Measurements from ENCODE around the gene CSAD.
"Not testable (repeated sequence)": the region's sequence is repeated elsewhere in the genome, so short reads cannot be mapped to it uniquely, and the experiment has no call there.

The CSAD gene

GRCh38 chr12:53204351-53204750 lies 23.6 kb upstream of the CSAD start:
- Histone ChIP-seq H3K36me3 (replicated peaks in 1 of 2; ENCODE audit: control insufficient read depth in 2 of 2, insufficient read depth in 2 of 2, low read length in 2 of 2) (no peaks in the 10 kb centered on the region), H3K9ac (ENCODE audit: low read depth, low read length, poor library complexity) (no peak overlapping the region), H2BK15ac (ENCODE audit: low read length) (no peak overlapping the region), H3K4me1 (ENCODE audit: control insufficient read depth in 2 of 2, insufficient read depth in 1 of 2, low read depth in 1 of 2, low read length in 2 of 2) (peaks cover 2 to 12% of the 10 kb centered on the region in 2 donors), H3K4me2 (ENCODE audit: insufficient read depth, low read length, poor library complexity, severe bottlenecking) (no peak overlapping the region), H3K18ac (ENCODE audit: low read length) (no peak overlapping the region), H4K91ac (ENCODE audit: low read depth, low read length, poor library complexity) (no peak overlapping the region), H2AK5ac (ENCODE audit: low read depth, low read length) (no peak overlapping the region), H2AFZ (ENCODE audit: low read length) (no peak overlapping the region), H3K4me3 (ENCODE audit: low read length in 2 of 2) (no peak overlapping the region), H2BK120ac (ENCODE audit: low read depth, low read length) (no peak overlapping the region), H3K4ac (ENCODE audit: low read length) (no peak overlapping the region), H3K9me3 (replicated peaks in 1 of 2; ENCODE audit: control insufficient read depth in 2 of 2, insufficient read depth in 1 of 2, low read depth in 1 of 2, low read length in 2 of 2) (no peaks in the 10 kb centered on the region), H3K27me3 (ENCODE audit: control insufficient read depth in 3 of 3, insufficient read depth in 3 of 3, low read depth in 1 of 3, low read length in 3 of 3) (peaks cover 0 to 25% (median 0%) of the 10 kb centered on the region in 3 experiments), H2BK5ac (ENCODE audit: low read length) (no peak overlapping the region), H3K23ac (ENCODE audit: low read depth, low read length, poor library complexity) (no peak overlapping the region), H3K79me1 (ENCODE audit: low read depth, low read length) (no peaks in the 10 kb centered on the region), H3K14ac (ENCODE audit: low read length) (no peak overlapping the region), H4K8ac (ENCODE audit: low read depth, low read length) (no peak overlapping the region), H2BK12ac (ENCODE audit: low read length) (no peak overlapping the region), H3K27ac (replicated peaks; ENCODE audit: low read length) (no peak overlapping the region)
- DNase-seq (ENCODE audit: low spot score) = no peak
- no CpG with 5 or more reads among the region's 1 CpG for WGBS, 2 donors (ENCODE audit: extremely low coverage in 2 of 2, insufficient read length in 2 of 2, insufficient replicate concordance in 1 of 2)

- no CpG with 5 or more reads among the region's 7 CpGs for WGBS, 2 donors (ENCODE audit: extremely low coverage in 2 of 2, insufficient read length in 2 of 2, insufficient replicate concordance in 1 of 2)
- DNase-seq (ENCODE audit: low spot score); H3K79me1 ChIP-seq (ENCODE audit: low read depth, low read length); H2BK12ac ChIP-seq (ENCODE audit: low read length); H3K23ac ChIP-seq (ENCODE audit: low read depth, low read length, poor library complexity); H2BK5ac ChIP-seq (ENCODE audit: low read length); H2BK120ac ChIP-seq (ENCODE audit: low read depth, low read length); H3K9ac ChIP-seq (ENCODE audit: low read depth, low read length, poor library complexity); H2AK5ac ChIP-seq (ENCODE audit: low read depth, low read length); H2BK15ac ChIP-seq (ENCODE audit: low read length); H3K4ac ChIP-seq (ENCODE audit: low read length); H3K27ac ChIP-seq (replicated peaks; ENCODE audit: low read length); H3K14ac ChIP-seq (ENCODE audit: low read length); H2AFZ ChIP-seq (ENCODE audit: low read length); H3K9me3 ChIP-seq (replicated peaks in 1 of 2; ENCODE audit: control insufficient read depth in 2 of 2, insufficient read depth in 1 of 2, low read depth in 1 of 2, low read length in 2 of 2); H3K4me2 ChIP-seq (ENCODE audit: insufficient read depth, low read length, poor library complexity, severe bottlenecking); H4K91ac ChIP-seq (ENCODE audit: low read depth, low read length, poor library complexity); H3K4me3 ChIP-seq (ENCODE audit: low read length in 2 of 2); H4K8ac ChIP-seq (ENCODE audit: low read depth, low read length); H3K36me3 ChIP-seq (replicated peaks in 1 of 2; ENCODE audit: control insufficient read depth in 2 of 2, insufficient read depth in 2 of 2, low read length in 2 of 2); H3K18ac ChIP-seq (ENCODE audit: low read length): not testable (repeated sequence)
- peaks cover 0 to 31% (median 17%) of the 10 kb centered on the region in 3 experiments for H3K27me3 ChIP-seq (ENCODE audit: control insufficient read depth in 3 of 3, insufficient read depth in 3 of 3, low read depth in 1 of 3, low read length in 3 of 3)
- H3K4me1 ChIP-seq (ENCODE audit: control insufficient read depth in 2 of 2, insufficient read depth in 1 of 2, low read depth in 1 of 2, low read length in 2 of 2) = peaks cover 2 to 12% of the 10 kb centered on the region in 2 donors
Measured at GRCh38 chr12:53202316-53202715, 21.6 kb upstream of the CSAD start.

- H3K27me3 ChIP-seq (ENCODE audit: control insufficient read depth in 3 of 3, insufficient read depth in 3 of 3, low read depth in 1 of 3, low read length in 3 of 3) = peaks cover 0 to 34% (median 21%) of the 10 kb centered on the region in 3 experiments
- no peak overlapping the region for H4K8ac ChIP-seq (ENCODE audit: low read depth, low read length)
- no peaks in the 10 kb centered on the region for H3K36me3 ChIP-seq (replicated peaks in 1 of 2; ENCODE audit: control insufficient read depth in 2 of 2, insufficient read depth in 2 of 2, low read length in 2 of 2)
- no peak overlapping the region for H3K4ac ChIP-seq (ENCODE audit: low read length)
- no peak overlapping the region for H3K18ac ChIP-seq (ENCODE audit: low read length)
- no peak overlapping the region for H3K14ac ChIP-seq (ENCODE audit: low read length)
- H3K79me1 ChIP-seq (ENCODE audit: low read depth, low read length) = no peaks in the 10 kb centered on the region
- no peak overlapping the region for H2AFZ ChIP-seq (ENCODE audit: low read length)
- H2BK120ac ChIP-seq (ENCODE audit: low read depth, low read length) = no peak overlapping the region
- H3K4me3 ChIP-seq (ENCODE audit: low read length in 2 of 2) = no peak overlapping the region
- no peak overlapping the region for H3K27ac ChIP-seq (replicated peaks; ENCODE audit: low read length)
- H3K23ac ChIP-seq (ENCODE audit: low read depth, low read length, poor library complexity) = no peak overlapping the region
- H2BK5ac ChIP-seq (ENCODE audit: low read length) = no peak overlapping the region
- H3K4me1 ChIP-seq (ENCODE audit: control insufficient read depth in 2 of 2, insufficient read depth in 1 of 2, low read depth in 1 of 2, low read length in 2 of 2) = peaks cover 2 to 12% of the 10 kb centered on the region in 2 donors
- H3K4me2 ChIP-seq (ENCODE audit: insufficient read depth, low read length, poor library complexity, severe bottlenecking) = no peak overlapping the region
- no peak for DNase-seq (ENCODE audit: low spot score)
- no peaks in the 10 kb centered on the region for H3K9me3 ChIP-seq (replicated peaks in 1 of 2; ENCODE audit: control insufficient read depth in 2 of 2, insufficient read depth in 1 of 2, low read depth in 1 of 2, low read length in 2 of 2)
- no peak overlapping the region for H2BK15ac ChIP-seq (ENCODE audit: low read length)
- no peak overlapping the region for H4K91ac ChIP-seq (ENCODE audit: low read depth, low read length, poor library complexity)
- no peak overlapping the region for H3K9ac ChIP-seq (ENCODE audit: low read depth, low read length, poor library complexity)
- no peak overlapping the region for H2AK5ac ChIP-seq (ENCODE audit: low read depth, low read length)
- no CpG with 5 or more reads among the region's 4 CpGs for WGBS, 2 donors (ENCODE audit: extremely low coverage in 2 of 2, insufficient read length in 2 of 2, insufficient replicate concordance in 1 of 2)
- H2BK12ac ChIP-seq (ENCODE audit: low read length) = no peak overlapping the region
Measured at GRCh38 chr12:53201639-53202038, 20.9 kb upstream of the CSAD start.

- Histone ChIP-seq H3K27me3 (ENCODE audit: control insufficient read depth in 3 of 3, insufficient read depth in 3 of 3, low read depth in 1 of 3, low read length in 3 of 3) (peaks cover 0 to 34% (median 26%) of the 10 kb centered on the region in 3 experiments), H2AFZ (ENCODE audit: low read length) (peak overlapping the region; percentile 68)
- WGBS, 2 donors (ENCODE audit: extremely low coverage in 2 of 2, insufficient read length in 2 of 2, insufficient replicate concordance in 1 of 2) = no CpG with 5 or more reads among the region's 1 CpG
Measured at GRCh38 chr12:53201177-53201541, 20.4 kb upstream of the CSAD start.

More at GRCh38 chr12:53201177-53201541, 20.4 kb upstream of the CSAD start:
- H3K18ac ChIP-seq (ENCODE audit: low read length) = no peak overlapping the region
- no peaks in the 10 kb centered on the region for H3K79me1 ChIP-seq (ENCODE audit: low read depth, low read length)
- H3K27ac ChIP-seq (replicated peaks; ENCODE audit: low read length) = no peak overlapping the region
- H2BK15ac ChIP-seq (ENCODE audit: low read length) = no peak overlapping the region
- H3K4ac ChIP-seq (ENCODE audit: low read length) = no peak overlapping the region
- DNase-seq (ENCODE audit: low spot score) = no peak
- H3K4me3 ChIP-seq (ENCODE audit: low read length in 2 of 2) = no peak overlapping the region
- no peak overlapping the region for H3K9ac ChIP-seq (ENCODE audit: low read depth, low read length, poor library complexity)
- no peak overlapping the region for H4K8ac ChIP-seq (ENCODE audit: low read depth, low read length)
- H2BK120ac ChIP-seq (ENCODE audit: low read depth, low read length) = no peak overlapping the region
- no peaks in the 10 kb centered on the region for H3K36me3 ChIP-seq (replicated peaks in 1 of 2; ENCODE audit: control insufficient read depth in 2 of 2, insufficient read depth in 2 of 2, low read length in 2 of 2)
- H3K4me1 ChIP-seq (ENCODE audit: control insufficient read depth in 2 of 2, insufficient read depth in 1 of 2, low read depth in 1 of 2, low read length in 2 of 2) = peaks cover 2 to 12% of the 10 kb centered on the region in 2 donors
- H2BK5ac ChIP-seq (ENCODE audit: low read length) = no peak overlapping the region
- H3K4me2 ChIP-seq (ENCODE audit: insufficient read depth, low read length, poor library complexity, severe bottlenecking) = no peak overlapping the region
- H3K14ac ChIP-seq (ENCODE audit: low read length) = no peak overlapping the region
- no peaks in the 10 kb centered on the region for H3K9me3 ChIP-seq (replicated peaks in 1 of 2; ENCODE audit: control insufficient read depth in 2 of 2, insufficient read depth in 1 of 2, low read depth in 1 of 2, low read length in 2 of 2)
- H3K23ac ChIP-seq (ENCODE audit: low read depth, low read length, poor library complexity) = no peak overlapping the region
- H4K91ac ChIP-seq (ENCODE audit: low read depth, low read length, poor library complexity) = no peak overlapping the region
- no peak overlapping the region for H2BK12ac ChIP-seq (ENCODE audit: low read length)
- H2AK5ac ChIP-seq (ENCODE audit: low read depth, low read length) = no peak overlapping the region
